DLD1 (cell line): ENCODE measurements around the gene VPS37D.
"Not testable (repeated sequence)": the region's sequence is repeated elsewhere in the genome, so short reads cannot be mapped to it uniquely, and the experiment has no call there.

Source experiments
- in situ Hi-C: cut with HindIII; loops from 2 replicates; pipeline ENCODE4 v1.10.0; 2017; ENCODE audit warnings: low sequenced_read_pairs

The VPS37D gene

GRCh38 chr7:73704640-73705550 lies 37.3 kb downstream of the VPS37D start:
- in situ Hi-C loops = no loop called here

- in situ Hi-C loops = no loop called here
Measured at GRCh38 chr7:73705551-73705920, 37.9 kb downstream of the VPS37D start.

- in situ Hi-C loops = no loop called here
Measured at GRCh38 chr7:73706126-73707044, 38.8 kb downstream of the VPS37D start.

GRCh38 chr7:73707045-73707631 lies 39.5 kb downstream of the VPS37D start:
- in situ Hi-C loops = no loop called here

- in situ Hi-C loops = no loop called here
Measured at GRCh38 chr7:73708961-73709549, 41.4 kb downstream of the VPS37D start.

GRCh38 chr7:73712773-73713172 lies 45.1 kb downstream of the VPS37D start:
- in situ Hi-C loops = no loop called here

- in situ Hi-C loops = not testable (repeated sequence)
Measured at GRCh38 chr7:73713319-73713718, 45.7 kb downstream of the VPS37D start.

- in situ Hi-C loops = no loop called here
Measured at GRCh38 chr7:73715648-73716317, 48.2 kb downstream of the VPS37D start.

- in situ Hi-C loops = no loop called here
Measured at GRCh38 chr7:73716318-73716890, 48.8 kb downstream of the VPS37D start.

GRCh38 chr7:73717025-73717807 lies 49.6 kb downstream of the VPS37D start:
- in situ Hi-C loops = no loop called here

GRCh38 chr7:73717991-73718405 lies 50.4 kb downstream of the VPS37D start:
- in situ Hi-C loops = no loop called here

- in situ Hi-C loops = no loop called here
Measured at GRCh38 chr7:73718438-73718881, 50.8 kb downstream of the VPS37D start.

GRCh38 chr7:73718905-73719805 lies 51.5 kb downstream of the VPS37D start, which contains the start of gene STX1A:
Gene STX1A (minus strand): TSS chr7:73719669. CDS start chr7:73719631, 38 bp downstream.
- in situ Hi-C loops = no loop called here

GRCh38 chr7:73719806-73720169 lies 52.2 kb downstream of the VPS37D start:
- in situ Hi-C loops = no loop called here

- in situ Hi-C loops = not testable (repeated sequence)
Measured at GRCh38 chr7:73720443-73720842, 52.8 kb downstream of the VPS37D start.

GRCh38 chr7:73721377-73721817 lies 53.8 kb downstream of the VPS37D start:
- in situ Hi-C loops = no loop called here
